AG09309 (cell line): ENCODE results near the gene ZNF654.

Experiments used
- DNase-seq: peaks from one replicate; pipeline ENCODE4 v3.0.0-alpha.2; 2010; ENCODE audit warnings: low read depth
- H3K4me3 ChIP-seq: 2 replicates; pipeline ENCODE4 v1.5.1; 2011; ENCODE audit warnings: mild to moderate bottlenecking, low read depth, low read length, moderate library complexity; ENCODE audit not compliant: control insufficient read depth
- CTCF ChIP-seq: IDR thresholded peaks from 2 replicates; pipeline ENCODE4 v1.5.1; 2011; ENCODE audit warnings: mild to moderate bottlenecking, low read depth, low read length, inconsistent platforms; ENCODE audit not compliant: insufficient read depth, control insufficient read depth; ENCODE audit errors: missing control alignments

The ZNF654 gene

GRCh38 chr3:88151358-88151757 is 92.3 kb downstream of the ZNF654 start:
- no peak for TF ChIP-seq CTCF
- H3K4me3 ChIP-seq = peak overlapping the region; percentile 99; the same call in 1 of the 2 replicates

GRCh38 chr3:88152841-88153240 is 93.8 kb downstream of the ZNF654 start:
- no peak overlapping the region for H3K4me3 ChIP-seq
- no peak for TF ChIP-seq CTCF

More at GRCh38 chr3:88151358-88151757, 92.3 kb downstream of the ZNF654 start:
- no peak for DNase-seq

DNA sequence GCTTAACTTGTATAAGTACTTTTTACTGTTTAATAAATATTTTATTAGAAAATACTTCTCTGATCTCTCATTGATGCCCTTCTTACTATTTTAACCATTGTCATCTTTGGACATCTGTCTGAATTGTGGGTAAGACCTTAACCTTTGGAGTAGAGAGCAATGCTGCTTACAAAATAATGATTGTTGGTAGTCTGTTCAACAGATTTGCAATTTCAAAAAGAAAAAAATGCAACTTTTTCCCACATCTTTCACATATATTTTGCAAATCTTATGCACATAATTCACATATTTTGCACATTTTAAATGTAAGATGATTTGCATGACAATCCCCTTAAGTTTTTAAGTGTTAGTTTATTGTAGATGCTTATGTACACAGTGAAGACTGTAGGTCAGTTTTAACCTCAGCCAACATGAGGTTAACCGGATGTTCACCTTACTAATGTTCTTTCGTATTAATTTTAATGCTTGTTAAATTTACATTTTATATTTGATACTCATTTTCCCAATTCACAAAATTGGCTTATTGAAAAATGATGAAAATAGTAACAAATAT is 107.4 kb downstream of the ZNF654 start:
- H3K4me3 ChIP-seq = no peak overlapping the region
- no peak for DNase-seq
- TF ChIP-seq CTCF = no peak

More at GRCh38 chr3:88152841-88153240, 93.8 kb downstream of the ZNF654 start:
- DNase-seq = no peak

DNA sequence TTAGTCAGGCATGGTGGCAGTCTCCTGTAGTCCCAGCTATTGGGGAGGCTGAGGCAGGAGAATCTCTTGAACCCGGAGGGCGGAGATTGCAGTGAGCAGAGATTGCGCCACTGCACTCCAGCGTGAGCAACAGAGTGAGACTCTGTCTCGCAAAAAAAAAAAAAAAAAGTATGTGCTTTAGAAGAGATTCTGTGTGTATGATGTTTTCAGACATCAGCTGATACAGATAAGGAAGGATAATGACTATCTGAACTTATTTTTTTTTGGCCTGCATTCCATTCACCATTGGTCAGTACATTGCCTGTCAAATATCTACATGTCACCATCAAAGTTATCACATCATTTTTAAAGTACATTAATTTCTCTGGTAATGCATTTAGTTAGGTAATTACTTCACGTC is 108.1 kb downstream of the ZNF654 start:
- no peak for DNase-seq
- no peak overlapping the region for H3K4me3 ChIP-seq
- no peak for TF ChIP-seq CTCF

DNA sequence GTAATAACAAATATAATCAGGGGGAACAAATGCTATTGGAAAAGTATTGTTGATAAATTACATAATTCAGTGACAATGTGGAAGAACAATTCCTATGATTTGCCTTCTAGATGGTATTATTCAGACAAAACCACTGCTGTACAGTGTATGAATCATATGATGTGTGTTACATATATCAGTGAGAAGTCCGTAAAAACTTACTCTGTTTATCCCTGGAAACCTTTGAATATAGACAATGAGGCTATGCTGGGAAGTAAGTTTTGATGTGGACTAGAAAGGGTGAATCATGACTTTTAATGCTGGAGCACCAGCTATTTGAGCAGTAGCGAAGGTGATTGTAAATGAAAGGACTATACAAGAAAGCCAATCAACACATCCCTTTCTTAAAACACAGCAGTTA is 108.6 kb downstream of the ZNF654 start:
- no peak for DNase-seq
- TF ChIP-seq CTCF = no peak
- H3K4me3 ChIP-seq = no peak overlapping the region

- no peak for DNase-seq
- no peak for TF ChIP-seq CTCF
These were observed 109.1 kb downstream of the ZNF654 start for GRCh38 chr3:88168171-88168570.

More at GRCh38 chr3:88168171-88168570, 109.1 kb downstream of the ZNF654 start:
- H3K4me3 ChIP-seq = no peak overlapping the region
